Fibroblast of peridontal ligament (primary cell): Measurements from ENCODE around the gene SIGLEC6.
A peak's percentile ranks its signal among the peaks of the same experiment; 100 is the strongest.

ENCODE experiments used
- DNase-seq: peaks from one replicate; pipeline ENCODE4 v3.0.0-alpha.2; 2010; ENCODE audit errors: extremely low read depth

Gene SIGLEC6

DNA sequence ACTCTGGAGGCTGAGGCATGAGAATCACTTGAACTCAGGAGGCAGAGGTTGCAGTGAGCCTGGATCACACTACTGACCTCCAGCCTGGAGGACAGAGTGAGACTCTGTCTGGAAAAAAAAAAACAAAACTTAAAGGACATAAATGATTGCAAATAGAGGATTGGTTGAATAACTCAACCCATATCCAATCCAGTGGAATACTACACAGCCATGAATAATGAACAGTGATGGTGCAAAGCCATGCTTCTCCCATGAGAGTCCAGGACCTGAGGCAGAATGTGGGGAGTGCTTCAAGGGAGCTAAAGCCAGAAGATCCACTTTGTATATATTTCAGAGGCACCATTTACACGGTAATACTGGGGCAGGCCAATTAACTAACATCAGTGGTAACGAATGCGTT, 55.3 kb downstream of the SIGLEC6 start:
- DNase-seq, result no peak

GRCh38 chr19:51473009-51473707, 58.3 kb downstream of the SIGLEC6 start:
- peak; percentile 63 for DNase-seq

GRCh38 chr19:51472607-51473006, 58.9 kb downstream of the SIGLEC6 start:
- DNase-seq, result no peak

DNA sequence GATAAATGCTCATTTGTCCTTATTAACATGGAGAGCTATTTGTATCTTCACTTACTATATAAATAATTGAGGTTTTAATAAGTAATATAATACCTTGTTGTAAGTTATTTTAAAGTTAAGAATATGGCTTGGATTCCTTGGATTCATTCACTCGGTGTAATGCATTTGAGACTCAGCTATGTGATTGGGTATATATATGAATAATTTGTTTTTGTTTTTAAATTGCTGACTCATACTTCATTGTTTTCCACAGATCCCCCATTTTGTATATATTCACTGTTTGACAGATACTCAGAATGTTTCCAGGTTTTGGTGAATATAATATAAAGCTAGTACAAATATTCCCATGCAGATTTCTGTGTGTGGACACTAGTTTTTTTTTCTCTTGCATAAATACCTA, 59.9 kb downstream of the SIGLEC6 start:
- DNase-seq, result no peak

DNA sequence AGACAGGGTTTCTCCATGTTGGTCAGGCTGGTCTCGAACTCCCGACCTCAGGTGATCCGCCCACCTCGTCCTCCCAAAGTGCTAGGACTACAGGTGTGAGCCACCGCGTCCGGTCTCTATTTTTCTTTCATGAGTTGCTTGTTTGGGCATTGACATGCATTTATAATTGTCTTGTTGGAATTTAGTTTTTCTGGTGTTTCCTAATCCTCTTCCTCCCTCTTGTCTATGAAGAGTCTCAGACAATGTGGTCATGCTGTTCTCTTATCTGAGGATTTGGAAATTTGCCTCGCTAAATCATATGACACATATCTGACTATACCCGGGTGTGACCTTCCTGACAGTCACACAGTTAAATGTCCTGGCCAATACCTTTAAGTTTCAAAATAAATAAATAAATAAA, 60.5 kb downstream of the SIGLEC6 start:
- DNase-seq, result no peak

DNA sequence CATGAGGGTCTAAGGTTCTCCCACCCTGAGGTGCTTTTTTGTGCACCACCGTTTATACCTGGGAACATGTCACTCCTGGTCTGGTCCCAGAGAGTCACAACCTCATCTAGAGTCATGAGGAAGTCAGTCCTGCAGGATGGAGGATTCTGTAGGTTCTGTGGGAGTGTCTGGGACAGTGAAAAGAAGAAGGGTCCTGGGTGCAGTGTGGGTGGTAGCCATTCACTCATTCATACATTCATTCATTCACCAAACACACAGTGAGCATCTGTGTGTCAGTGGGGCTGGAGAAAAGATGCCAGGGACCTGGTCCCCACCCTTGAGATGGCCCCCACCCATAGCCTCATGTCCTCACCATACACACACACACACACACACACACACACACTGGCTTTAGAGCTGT, 61.8 kb downstream of the SIGLEC6 start:
- no peak for DNase-seq

GRCh38 chr19:51469162-51469561, 62.3 kb downstream of the SIGLEC6 start:
- no peak for DNase-seq

- DNase-seq, result no peak
Measured at GRCh38 chr19:51468545-51468920, 62.9 kb downstream of the SIGLEC6 start.

- DNase-seq, result no peak
Measured at GRCh38 chr19:51467864-51468544, 63.5 kb downstream of the SIGLEC6 start.
